ENCODE results near the gene CA10.

The CA10 gene

DNA sequence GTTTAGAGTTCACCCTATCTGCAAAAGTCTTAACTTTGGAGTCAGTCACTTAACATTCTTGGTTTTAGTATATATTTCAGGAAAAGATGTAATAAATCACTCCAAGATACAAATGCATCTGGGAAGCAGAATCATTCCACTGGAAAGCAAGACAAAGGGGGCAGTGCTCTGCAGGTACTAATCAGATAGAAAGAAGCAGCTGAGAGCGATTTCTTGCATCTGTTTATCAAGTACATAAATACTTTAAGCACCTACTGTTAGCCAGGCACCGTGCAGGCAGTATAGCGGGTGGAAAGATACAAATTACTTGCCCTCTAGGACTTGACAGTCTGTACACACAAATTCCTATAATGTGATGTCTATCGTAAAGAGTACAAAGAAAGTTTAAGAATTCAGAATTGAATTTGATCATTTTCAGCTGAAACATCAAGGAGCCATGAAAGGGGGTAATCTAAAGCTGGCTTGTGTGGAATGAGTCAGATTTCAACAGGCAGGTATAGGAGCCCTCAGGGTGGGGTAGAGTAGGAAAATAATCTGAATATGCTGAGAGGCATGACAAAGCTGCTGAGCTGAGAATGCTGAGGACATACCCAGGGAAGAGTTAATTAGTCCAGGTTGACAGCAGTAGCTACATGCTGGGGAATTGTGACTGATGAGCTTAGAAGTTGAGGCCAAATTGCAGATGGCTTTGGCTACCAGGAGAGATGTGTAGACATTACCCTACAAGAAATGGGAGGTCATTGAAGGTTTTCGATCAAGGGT lies 110.2 kb downstream of the CA10 start:
- no peak overlapping the region for H3K9ac ChIP-seq (ENCODE audit: low read depth, low read length)
- H3K4me2 ChIP-seq (ENCODE audit: insufficient read depth, low read length) = no peak overlapping the region
- DNase-seq (no peak), ATAC-seq (ENCODE audit: insufficient read depth, low read depth) (no peak)
- H3K4me1 ChIP-seq (ENCODE audit: insufficient read depth, low read length) = no peaks in the 10 kb centered on the region
- no peaks in the 10 kb centered on the region for H3K9me3 ChIP-seq (ENCODE audit: insufficient read depth, low read length, severe bottlenecking)
- no peak overlapping the region for H2AFZ ChIP-seq (ENCODE audit: low read depth, low read length)
- no peak overlapping the region for H3K27ac ChIP-seq (ENCODE audit: low read length)
- H3K36me3 ChIP-seq (ENCODE audit: insufficient read depth, low read length) = no peaks in the 10 kb centered on the region
- TF ChIP-seq EZH2 (IDR thresholded peaks at IDR 0.05; ENCODE audit: borderline replicate concordance, low read depth, low read length, severe bottlenecking) = no peak
- TF ChIP-seq CTCF (IDR thresholded peaks at IDR 0.05; ENCODE audit: borderline replicate concordance, extremely low read depth, low read length, poor library complexity, severe bottlenecking) = no peak
- H3K79me2 ChIP-seq (ENCODE audit: insufficient read depth, low read length) = no peaks in the 10 kb centered on the region
- no peak overlapping the region for H3K4me3 ChIP-seq (ENCODE audit: low read depth in 1 of 2, low read length in 2 of 2)
- H4K20me1 ChIP-seq (ENCODE audit: insufficient read depth, low read length) = no peaks in the 10 kb centered on the region
- no peaks in the 10 kb centered on the region for H3K27me3 ChIP-seq (ENCODE audit: insufficient read depth, low read length, poor library complexity)

GRCh38 chr17:52047086-52047485 lies 111.4 kb downstream of the CA10 start:
- ATAC-seq (ENCODE audit: insufficient read depth, low read depth) (no peak), DNase-seq (no peak)
- no peak for TF ChIP-seq CTCF (IDR thresholded peaks at IDR 0.05; ENCODE audit: borderline replicate concordance, extremely low read depth, low read length, poor library complexity, severe bottlenecking)
- TF ChIP-seq EZH2 (IDR thresholded peaks at IDR 0.05; ENCODE audit: borderline replicate concordance, low read depth, low read length, severe bottlenecking) = no peak
- no peaks in the 10 kb centered on the region for H3K27me3 ChIP-seq (ENCODE audit: insufficient read depth, low read length, poor library complexity)
- H3K9ac ChIP-seq (ENCODE audit: low read depth, low read length) = no peak overlapping the region
- no peaks in the 10 kb centered on the region for H3K79me2 ChIP-seq (ENCODE audit: insufficient read depth, low read length)
- no peaks in the 10 kb centered on the region for H3K9me3 ChIP-seq (ENCODE audit: insufficient read depth, low read length, severe bottlenecking)
- H3K36me3 ChIP-seq (ENCODE audit: insufficient read depth, low read length) = no peaks in the 10 kb centered on the region
- H3K4me2 ChIP-seq (ENCODE audit: insufficient read depth, low read length) = no peak overlapping the region
- H4K20me1 ChIP-seq (ENCODE audit: insufficient read depth, low read length) = no peaks in the 10 kb centered on the region
- H2AFZ ChIP-seq (ENCODE audit: low read depth, low read length) = no peak overlapping the region
- no peak overlapping the region for H3K27ac ChIP-seq (ENCODE audit: low read length)
- no peak overlapping the region for H3K4me3 ChIP-seq (ENCODE audit: low read depth in 1 of 2, low read length in 2 of 2)
- no peaks in the 10 kb centered on the region for H3K4me1 ChIP-seq (ENCODE audit: insufficient read depth, low read length)

DNA sequence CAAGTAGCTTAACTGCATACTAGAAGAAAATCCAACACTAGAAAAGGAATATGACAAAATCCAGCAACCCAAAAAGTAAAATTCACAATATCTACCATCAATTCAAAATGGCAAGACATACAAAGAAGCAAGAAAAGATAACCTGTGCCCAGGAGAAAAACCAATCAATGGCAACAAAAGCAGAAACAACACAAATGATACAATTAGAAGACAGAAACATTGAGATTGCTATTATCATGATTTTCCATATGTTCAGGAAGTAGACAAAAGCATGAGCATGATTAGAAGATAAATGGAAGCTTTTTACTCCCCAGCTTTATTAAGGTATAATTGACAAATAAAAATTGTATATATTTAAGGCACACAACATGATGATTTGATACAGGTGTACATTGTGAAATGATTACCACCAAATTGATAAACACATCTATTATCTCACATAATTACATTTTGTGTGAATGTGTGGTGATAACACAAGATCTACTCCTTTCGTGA lies 117.3 kb downstream of the CA10 start:
- Histone ChIP-seq H3K36me3 (ENCODE audit: insufficient read depth, low read length) (no peaks in the 10 kb centered on the region), H3K4me3 (ENCODE audit: low read depth in 1 of 2, low read length in 2 of 2) (no peak overlapping the region), H3K27ac (ENCODE audit: low read length) (no peak overlapping the region), H3K9me3 (ENCODE audit: insufficient read depth, low read length, severe bottlenecking) (no peaks in the 10 kb centered on the region), H4K20me1 (ENCODE audit: insufficient read depth, low read length) (no peaks in the 10 kb centered on the region), H3K4me2 (ENCODE audit: insufficient read depth, low read length) (no peak overlapping the region), H3K79me2 (ENCODE audit: insufficient read depth, low read length) (no peaks in the 10 kb centered on the region), H3K4me1 (ENCODE audit: insufficient read depth, low read length) (no peaks in the 10 kb centered on the region), H3K27me3 (ENCODE audit: insufficient read depth, low read length, poor library complexity) (peaks cover 2% of the 10 kb centered on the region), H3K9ac (ENCODE audit: low read depth, low read length) (no peak overlapping the region), H2AFZ (ENCODE audit: low read depth, low read length) (no peak overlapping the region)
- DNase-seq (no peak), ATAC-seq (ENCODE audit: insufficient read depth, low read depth) (no peak)
- TF ChIP-seq CTCF (IDR thresholded peaks at IDR 0.05; ENCODE audit: borderline replicate concordance, extremely low read depth, low read length, poor library complexity, severe bottlenecking) (no peak), EZH2 (IDR thresholded peaks at IDR 0.05; ENCODE audit: borderline replicate concordance, low read depth, low read length, severe bottlenecking) (no peak)

Measured in DND-41 (cell line).